SK-N-MC (cell line): ENCODE results near the gene ATP5F1D.

ENCODE experiments used
- DNase-seq: peaks from one replicate; pipeline ENCODE4 v3.0.0-alpha.2; 2011; ENCODE audit warnings: low read depth, low spot score
- H3K27ac ChIP-seq: fragments of 200-600 bp; sonication (generic); 2 replicates; pipeline ENCODE4 v1.5.1; 2016; ENCODE audit warnings: mixed run types
- H3K36me3 ChIP-seq: fragments of 200-600 bp; sonication (generic); 2 replicates; pipeline ENCODE4 v1.6.1; 2017; ENCODE audit warnings: antibody characterized with exemption, low read length, mixed read lengths; ENCODE audit not compliant: insufficient read depth
- H3K4me3 ChIP-seq: fragments of 200-600 bp; sonication (generic); 2 replicates; pipeline ENCODE4 v1.5.1; 2016
- H3K9ac ChIP-seq: fragments of 200-600 bp; sonication (generic); 2 replicates; pipeline ENCODE4 v1.8.0; 2017; ENCODE audit warnings: mixed run types, mixed read lengths; ENCODE audit not compliant: insufficient read length
- H3K9me3 ChIP-seq: fragments of 200-600 bp; sonication (generic); 2 replicates; pipeline ENCODE4 v1.6.1; 2017; ENCODE audit warnings: low read depth, mild to moderate bottlenecking, antibody characterized with exemption, low read length, moderate library complexity, mixed read lengths
- EZH2 ChIP-seq: fragments of 200-600 bp; sonication (generic); IDR thresholded peaks from one replicate; pipeline ENCODE4 v1.6.1; 2017; ENCODE audit warnings: antibody characterized with exemption
- FOXP2 ChIP-seq: optimal IDR thresholded peaks from 2 replicates; pipeline ENCODE3; 2011; ENCODE audit warnings: mild to moderate bottlenecking, moderate library complexity; ENCODE audit not compliant: insufficient read depth; ENCODE audit errors: extremely low read length, control extremely low read depth
- POLR2AphosphoS5 ChIP-seq: IDR thresholded peaks from 2 replicates; pipeline ENCODE4 v1.6.1; 2012; ENCODE audit warnings: mild to moderate bottlenecking, low read depth, low read length, borderline replicate concordance

ATP5F1D gene

DNA sequence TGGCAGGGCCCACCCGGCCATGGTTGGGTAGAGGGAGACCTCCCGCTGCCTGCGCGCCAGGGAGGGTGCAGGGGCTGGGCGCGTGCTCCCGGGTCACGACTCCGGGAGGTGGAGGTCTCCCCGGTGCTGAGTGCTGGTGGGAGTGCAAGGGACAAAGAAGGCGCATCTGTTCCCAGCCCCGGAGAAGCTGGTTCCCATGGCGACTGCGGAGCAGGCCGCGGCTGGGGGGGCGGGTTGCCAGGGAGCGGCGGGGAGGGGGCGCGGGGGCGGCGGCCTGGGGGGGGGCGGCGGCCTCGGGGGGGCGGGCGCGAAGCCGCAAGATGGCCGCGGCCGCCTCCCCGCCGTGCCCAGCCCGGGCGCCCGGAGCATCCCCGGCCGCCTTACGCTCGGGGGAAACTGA lies 5.0 kb upstream of the ATP5F1D start:
- no peak for DNase-seq
- Histone ChIP-seq H3K27ac (no peak overlapping the region), H3K36me3 (no peaks in the 10 kb centered on the region; the same call in 1 of the 2 replicates), H3K4me3 (peak overlapping the region; percentile 82), H3K9me3 (no peaks in the 10 kb centered on the region), H3K9ac (no peak overlapping the region)
- TF ChIP-seq EZH2, result no peak
- no peak for TF ChIP-seq POLR2AphosphoS5
- no peak for TF ChIP-seq FOXP2

DNA sequence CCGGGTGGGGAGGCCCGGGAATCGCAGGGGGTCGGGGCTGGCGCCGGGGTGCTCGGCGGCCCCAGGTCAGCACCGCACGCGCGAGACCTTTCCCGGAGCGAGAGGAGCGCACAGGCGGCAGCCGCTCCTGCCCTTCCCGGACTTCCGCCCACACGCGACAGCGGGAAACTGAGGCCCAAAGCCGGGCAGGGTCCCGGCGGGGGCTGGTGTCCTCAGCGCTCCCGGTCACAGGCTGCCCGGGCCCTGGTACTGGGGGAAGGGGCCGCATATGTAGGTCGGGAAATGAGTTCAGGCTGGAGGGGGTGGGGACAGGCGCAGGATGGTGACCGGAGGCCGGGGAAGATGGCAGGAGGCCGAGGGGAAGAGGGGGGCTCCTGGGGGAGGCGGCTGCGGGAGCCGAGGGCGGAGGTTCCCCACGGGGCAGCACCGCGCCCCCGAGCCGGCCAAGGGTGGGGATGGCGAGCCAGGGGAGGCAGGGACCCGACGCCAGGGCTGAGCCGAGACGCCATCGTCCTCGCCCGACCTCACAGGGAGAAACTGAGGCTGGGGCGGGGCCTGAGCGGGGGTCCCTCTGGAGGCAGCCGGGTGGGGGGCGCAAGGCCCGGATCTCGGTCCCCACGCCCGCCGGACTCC lies 4.4 kb upstream of the ATP5F1D start:
- H3K4me3 ChIP-seq, result peak overlapping the region; percentile 82

DNA sequence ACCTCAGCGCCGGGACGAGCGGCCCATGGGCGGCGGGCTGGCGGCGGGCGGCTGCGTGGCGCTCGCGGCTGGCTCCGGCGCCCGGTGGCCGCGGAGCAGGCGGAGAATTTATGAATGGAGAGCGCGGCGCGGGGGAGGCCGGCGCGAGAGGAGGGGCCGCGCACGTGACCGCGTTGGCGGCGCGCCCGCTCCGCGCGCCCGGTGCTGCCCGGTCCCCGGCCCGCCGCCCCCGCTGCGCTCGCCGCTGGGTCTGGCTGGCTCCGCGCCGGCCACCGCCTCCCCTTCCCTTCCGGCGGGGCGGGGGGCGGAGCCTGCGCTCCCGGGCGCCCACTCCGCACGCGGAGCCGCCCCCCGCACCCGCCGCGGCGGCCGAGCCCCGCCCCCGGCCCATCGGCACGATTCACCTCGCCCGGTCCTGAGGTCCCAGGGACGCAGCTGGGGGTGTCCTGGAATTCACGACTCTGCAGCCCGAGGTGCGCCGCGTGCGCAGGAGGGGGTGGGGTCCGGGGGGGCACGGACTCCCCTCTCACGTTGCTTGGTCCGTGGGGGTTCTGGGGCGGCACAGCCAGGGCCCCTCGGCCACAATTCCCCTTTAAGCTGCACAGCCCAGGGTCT lies 3.7 kb upstream of the ATP5F1D start, which contains the start of gene CBARP:
Gene CBARP (minus strand): TSS at position 252 of the 615 bp plus-strand sequence. CDS start 1,905 bp downstream, outside the sequence.
- no peak for DNase-seq

More for the DNA sequence above, 4.4 kb upstream of the ATP5F1D start:
- no peak for TF ChIP-seq POLR2AphosphoS5
- TF ChIP-seq FOXP2, result no peak
- TF ChIP-seq EZH2, result no peak
- DNase-seq, result no peak
- peak overlapping the region; percentile 60 for H3K9ac ChIP-seq
- no peaks in the 10 kb centered on the region; the same call in 1 of the 2 replicates for H3K36me3 ChIP-seq
- H3K9me3 ChIP-seq, result no peaks in the 10 kb centered on the region
- H3K27ac ChIP-seq, result no peak overlapping the region

DNA sequence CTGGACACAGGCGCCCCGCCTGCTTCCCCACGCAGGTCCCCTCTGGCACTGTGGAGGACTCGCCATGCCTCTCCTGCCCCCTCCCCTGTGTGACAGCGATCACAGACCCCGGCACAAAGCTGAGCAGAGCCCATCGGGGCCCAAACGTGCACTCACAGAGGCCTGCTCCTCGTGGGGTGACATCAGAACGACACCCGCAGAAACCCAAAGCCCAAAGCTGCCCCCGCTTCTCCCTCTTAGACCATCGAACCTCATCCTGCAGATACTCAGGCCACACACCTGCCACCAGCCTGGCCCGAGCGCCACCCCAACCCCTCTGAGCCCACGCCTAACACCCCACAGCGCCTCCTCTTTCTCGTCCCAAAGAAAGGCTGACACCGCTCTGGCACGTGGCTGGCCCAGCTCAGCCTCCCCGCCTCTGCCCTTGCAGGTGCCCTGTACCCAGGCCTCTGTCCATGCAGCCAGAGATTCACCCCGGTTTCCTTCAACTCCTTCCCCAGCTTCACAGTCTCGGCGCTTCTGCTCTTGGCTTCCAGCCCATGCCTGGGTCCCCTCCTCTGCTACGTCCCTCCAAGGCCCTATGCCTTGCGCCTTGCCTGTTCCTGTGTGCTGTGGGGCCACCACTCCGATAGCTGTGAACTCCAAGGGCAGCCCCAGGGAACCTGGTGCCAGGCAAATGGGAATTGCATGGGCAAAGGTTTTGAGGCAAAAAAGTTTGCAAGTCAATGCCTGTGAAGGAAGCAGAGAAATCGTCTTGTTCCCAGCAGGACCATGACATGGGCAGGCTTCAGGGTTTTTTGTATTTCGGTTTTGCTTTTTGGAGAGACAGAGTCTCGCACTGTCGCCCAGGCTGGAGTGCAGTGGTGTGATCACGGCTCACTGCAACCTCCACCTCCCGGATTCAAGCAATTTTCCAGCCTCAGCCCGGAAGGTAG lies 2.9 kb upstream of the ATP5F1D start:
- peak overlapping the region; percentile 11; the same call in 1 of the 2 replicates for H3K27ac ChIP-seq
- peak overlapping the region; percentile 69 for H3K4me3 ChIP-seq
- H3K9me3 ChIP-seq, result no peaks in the 10 kb centered on the region
- no peak for TF ChIP-seq FOXP2
- TF ChIP-seq EZH2, result no peak
- TF ChIP-seq POLR2AphosphoS5, result no peak
- DNase-seq, result no peak
- H3K9ac ChIP-seq, result no peak overlapping the region
- no peaks in the 10 kb centered on the region; the same call in 1 of the 2 replicates for H3K36me3 ChIP-seq

More for the DNA sequence above, 3.7 kb upstream of the ATP5F1D start, which contains the start of gene CBARP:
- Histone ChIP-seq H3K36me3 (no peaks in the 10 kb centered on the region; the same call in 1 of the 2 replicates), H3K9me3 (no peaks in the 10 kb centered on the region), H3K9ac (peak within 1 kb of the TSS; percentile 60), H3K27ac (peak within 1 kb of the TSS; percentile 11; the same call in 1 of the 2 replicates), H3K4me3 (peak within 1 kb of the TSS; percentile 82)
- TF ChIP-seq FOXP2 (no peak), POLR2AphosphoS5 (no peak), EZH2 (no peak)

DNA sequence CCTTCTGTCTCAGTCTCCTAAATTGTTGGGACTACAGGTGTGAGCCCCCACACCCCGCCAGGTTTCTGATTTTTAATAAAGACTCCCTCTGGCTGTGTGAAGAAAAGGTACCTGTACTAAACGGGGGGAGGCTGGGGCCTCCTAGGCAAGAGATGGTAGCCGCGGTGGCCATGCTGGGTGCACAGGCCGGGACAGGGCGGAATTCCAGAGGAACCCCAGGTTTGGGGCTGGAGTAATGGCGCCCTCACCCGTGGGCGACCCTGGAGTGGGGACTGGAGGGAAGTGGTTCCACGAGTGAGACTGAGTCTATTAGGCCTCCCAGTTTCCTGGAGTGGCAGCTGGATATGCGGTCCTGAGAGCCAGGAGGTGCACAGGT lies 2.1 kb upstream of the ATP5F1D start:
- H3K36me3 ChIP-seq, result no peaks in the 10 kb centered on the region; the same call in 1 of the 2 replicates
- no peak for TF ChIP-seq FOXP2
- TF ChIP-seq EZH2, result no peak
- no peak for TF ChIP-seq POLR2AphosphoS5
- no peak overlapping the region; the same call in 1 of the 2 replicates for H3K27ac ChIP-seq
- no peak overlapping the region; the same call in 1 of the 2 replicates for H3K4me3 ChIP-seq
- H3K9ac ChIP-seq, result no peak overlapping the region
- no peak for DNase-seq
- no peaks in the 10 kb centered on the region for H3K9me3 ChIP-seq

DNA sequence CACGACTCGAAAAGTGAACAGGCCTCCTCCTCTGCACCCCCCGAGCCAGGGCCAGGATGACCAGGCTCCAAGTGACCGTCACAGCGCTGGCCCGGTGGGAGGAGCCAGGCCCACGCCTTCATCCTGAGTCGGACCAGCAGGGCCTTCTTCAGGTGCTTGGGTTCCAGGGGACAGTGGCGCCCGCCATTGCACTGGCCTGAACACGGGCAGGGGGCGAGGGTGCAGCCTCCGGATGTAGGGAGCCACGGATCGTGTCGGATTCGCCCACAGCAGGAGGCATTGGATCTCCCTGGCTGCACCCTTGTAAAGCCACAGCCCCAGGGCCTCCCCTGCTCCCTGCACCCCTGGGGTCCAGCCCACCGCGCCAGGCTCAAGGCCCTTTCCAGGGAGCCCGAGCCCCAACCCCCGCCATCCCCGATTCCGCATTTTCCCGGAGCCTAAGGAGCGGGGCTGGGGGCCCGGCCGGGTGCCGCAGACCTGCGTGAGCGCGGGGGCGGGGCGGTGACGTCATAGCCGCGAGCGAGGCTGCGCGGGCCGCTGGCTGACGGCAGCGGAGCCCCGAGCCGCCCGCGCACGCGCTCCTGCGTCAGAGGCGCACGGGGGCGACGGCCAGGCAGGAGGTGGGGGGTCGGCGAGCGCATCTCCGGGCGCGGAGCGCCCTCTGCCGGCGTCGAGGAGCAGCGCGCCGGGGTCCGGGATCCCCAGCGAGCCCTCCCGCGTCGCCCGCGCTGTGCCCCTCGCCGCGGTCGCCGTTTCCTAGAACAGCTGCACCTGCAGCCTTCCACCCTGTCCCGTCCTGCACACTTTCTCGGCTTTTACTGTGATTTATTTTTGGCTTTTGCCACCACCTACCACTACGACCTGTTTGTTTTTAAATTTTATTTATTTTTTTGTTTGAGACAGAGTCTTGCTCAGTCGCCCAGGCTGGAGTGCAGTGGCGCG lies 1.5 kb upstream of the ATP5F1D start:
- H3K27ac ChIP-seq, result no peak overlapping the region
- H3K9ac ChIP-seq, result peak overlapping the region; percentile 68
- H3K36me3 ChIP-seq, result no peaks in the 10 kb centered on the region
- TF ChIP-seq POLR2AphosphoS5, result peak; percentile 58
- TF ChIP-seq EZH2, result no peak
- no peak for TF ChIP-seq FOXP2
- DNase-seq, result no peak
- no peaks in the 10 kb centered on the region for H3K9me3 ChIP-seq
- H3K4me3 ChIP-seq, result peak overlapping the region; percentile 74

DNA sequence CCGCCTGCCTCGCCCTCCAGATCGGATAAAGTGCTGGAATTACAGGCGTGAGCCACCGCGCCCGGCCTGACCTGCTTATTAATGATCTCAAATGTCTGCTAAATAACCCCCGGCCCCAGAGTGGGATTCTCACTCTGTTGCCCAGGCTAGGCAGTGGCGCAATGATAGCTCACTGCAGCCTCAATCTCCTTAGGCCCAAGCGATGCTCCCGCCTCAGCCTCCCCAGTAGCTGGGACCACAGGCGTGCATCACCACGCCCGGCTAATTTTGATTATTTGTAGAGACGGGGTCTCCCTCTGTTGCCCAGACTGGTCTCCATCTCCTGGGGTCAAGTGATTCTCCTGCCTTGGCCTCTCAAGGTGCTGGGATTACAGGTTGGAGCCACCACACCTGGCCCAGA lies 626 bp upstream of the ATP5F1D start:
- TF ChIP-seq POLR2AphosphoS5, result no peak
- no peak for TF ChIP-seq FOXP2
- no peak for TF ChIP-seq EZH2
- no peaks in the 10 kb centered on the region for H3K9me3 ChIP-seq
- peak overlapping the region; percentile 81 for H3K4me3 ChIP-seq
- peak overlapping the region; percentile 11 for H3K9ac ChIP-seq
- H3K27ac ChIP-seq, result no peak overlapping the region
- no peaks in the 10 kb centered on the region for H3K36me3 ChIP-seq
- no peak for DNase-seq
